Activated CD4-positive, alpha-beta T cell treated with anti-CD3 and anti-CD28 coated beads, Interleukin-2, amount 50 U/mL, for 4 hours (primary cell): ENCODE data around the gene SLC7A6.

ENCODE experiments used
- DNase-seq, 2 experiments: peaks; one replicate each; pipeline ENCODE4 v3.0.0-alpha.2; 2020

SLC7A6 gene

DNA sequence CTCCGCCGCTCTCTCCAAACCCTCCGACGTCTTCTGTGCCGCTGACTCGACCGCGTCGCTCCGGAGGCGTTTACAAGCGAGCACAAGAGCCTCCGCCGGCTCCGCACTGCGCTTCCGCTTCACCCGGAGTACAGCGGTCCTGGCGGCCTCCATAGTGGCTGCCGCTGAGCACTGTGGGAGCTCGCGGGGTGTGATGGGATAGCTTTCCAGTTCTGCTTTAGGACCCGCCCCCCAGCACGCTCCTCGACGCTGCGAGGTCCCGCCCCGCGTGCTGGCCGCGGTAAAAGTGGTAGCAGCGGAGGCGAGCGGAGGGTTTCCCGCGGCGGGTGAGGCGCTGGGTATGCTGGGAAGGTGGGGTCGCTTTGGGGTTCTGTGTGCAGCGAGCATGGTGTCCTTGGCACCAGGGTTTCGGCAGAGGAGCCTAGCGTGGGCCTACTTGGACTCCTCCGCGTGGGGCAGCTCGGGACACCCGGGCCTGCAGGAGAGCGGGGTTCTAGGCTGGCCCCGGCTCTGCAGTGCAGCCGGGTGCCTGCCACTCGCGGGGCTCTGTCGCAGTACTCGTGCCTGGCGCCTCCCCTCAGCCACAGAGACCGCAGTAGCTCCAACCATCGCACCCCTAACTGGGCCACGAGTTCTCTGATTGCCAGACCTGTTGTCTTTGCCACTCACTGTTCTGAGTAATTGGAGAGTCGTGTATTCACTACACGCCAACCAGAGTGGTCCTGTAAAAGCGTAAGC lies 46.6 kb downstream of the SLC7A6 start, which contains the start of the genes PRMT7 and SLC7A6OS:
TSS of gene PRMT7 (plus strand) at position 246 of the 738 bp plus-strand sequence. CDS start 4,961 bp downstream, outside the sequence.
TSS of gene SLC7A6OS (minus strand) at position 173 of the 738 bp plus-strand sequence. CDS start at position 153, 20 bp downstream.
- peak; percentile 85 to 87 for DNase-seq

DNA sequence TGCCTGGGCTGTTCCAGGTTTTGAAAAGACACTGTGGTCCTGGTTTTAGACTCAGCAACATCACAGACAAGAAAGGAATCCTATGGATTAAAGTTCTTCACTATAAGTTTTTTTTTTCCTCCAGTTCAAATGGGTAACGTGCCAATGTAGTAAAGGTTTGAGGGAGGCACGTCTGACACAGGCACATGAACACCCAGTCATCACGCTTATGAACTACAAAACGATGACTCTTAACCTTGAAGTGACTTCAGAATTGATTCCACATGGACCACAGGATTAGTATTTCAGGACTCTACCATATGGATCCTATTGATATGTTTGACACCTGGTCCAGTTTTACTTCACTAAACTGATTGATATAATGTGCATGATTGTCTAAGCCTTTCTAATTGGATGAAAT lies 48.8 kb downstream of the SLC7A6 start:
- DNase-seq: no peak

DNA sequence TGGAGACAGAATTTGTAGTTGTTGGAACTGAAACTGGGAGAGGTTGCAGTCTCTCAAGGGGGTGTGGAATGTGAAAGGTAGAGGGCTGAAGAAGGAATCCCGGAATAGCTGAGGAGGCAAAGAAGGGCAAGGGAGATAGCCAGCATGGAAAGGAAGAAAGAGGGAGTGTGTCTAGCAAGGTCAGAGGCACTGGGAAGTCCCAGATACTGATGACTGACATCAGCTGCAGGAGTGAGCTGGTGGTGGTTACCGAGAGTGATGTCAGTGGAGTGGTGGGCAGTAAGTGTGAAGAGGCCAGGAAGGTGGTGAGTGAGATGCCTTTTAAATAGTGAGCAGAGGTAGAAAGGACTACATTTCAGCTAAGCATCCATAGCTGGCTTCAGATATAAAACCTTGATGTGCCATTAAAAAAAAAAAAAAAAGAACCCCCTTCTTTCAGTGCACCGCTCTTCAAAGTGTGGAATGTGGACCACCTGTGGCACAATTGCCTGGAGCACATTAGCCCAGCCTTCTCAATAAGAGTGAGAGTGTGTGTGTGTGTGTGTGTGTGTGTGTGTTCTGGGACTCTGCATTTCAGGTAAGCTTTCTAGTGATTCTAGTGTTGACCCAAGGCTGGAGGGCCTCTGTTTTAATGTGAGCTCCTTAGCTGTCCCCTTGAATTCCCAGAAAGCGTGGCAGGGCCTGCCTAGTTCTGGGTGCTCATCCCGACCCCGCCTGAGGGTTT lies 55.0 kb downstream of the SLC7A6 start:
- DNase-seq: no peak

DNA sequence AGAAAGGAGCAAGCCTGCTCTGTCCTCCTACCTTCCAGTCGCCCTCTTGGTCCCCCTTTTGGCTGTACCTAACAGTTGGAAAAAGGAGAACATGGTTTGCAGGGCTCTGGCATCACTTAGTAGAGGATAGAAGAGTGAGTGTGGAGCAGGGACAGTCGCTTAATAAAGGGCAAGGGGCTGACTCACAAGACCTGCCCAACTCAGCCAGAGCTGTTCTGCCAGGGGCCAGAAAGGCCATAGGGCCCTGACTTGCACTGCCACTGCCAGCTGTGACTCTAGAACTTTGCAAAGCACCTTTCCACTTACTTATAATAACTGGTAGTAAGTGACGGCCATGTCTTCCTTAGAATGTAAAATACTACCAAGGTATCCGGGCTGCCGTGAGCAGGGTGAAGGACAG lies 60.0 kb downstream of the SLC7A6 start:
- no peak for DNase-seq

DNA sequence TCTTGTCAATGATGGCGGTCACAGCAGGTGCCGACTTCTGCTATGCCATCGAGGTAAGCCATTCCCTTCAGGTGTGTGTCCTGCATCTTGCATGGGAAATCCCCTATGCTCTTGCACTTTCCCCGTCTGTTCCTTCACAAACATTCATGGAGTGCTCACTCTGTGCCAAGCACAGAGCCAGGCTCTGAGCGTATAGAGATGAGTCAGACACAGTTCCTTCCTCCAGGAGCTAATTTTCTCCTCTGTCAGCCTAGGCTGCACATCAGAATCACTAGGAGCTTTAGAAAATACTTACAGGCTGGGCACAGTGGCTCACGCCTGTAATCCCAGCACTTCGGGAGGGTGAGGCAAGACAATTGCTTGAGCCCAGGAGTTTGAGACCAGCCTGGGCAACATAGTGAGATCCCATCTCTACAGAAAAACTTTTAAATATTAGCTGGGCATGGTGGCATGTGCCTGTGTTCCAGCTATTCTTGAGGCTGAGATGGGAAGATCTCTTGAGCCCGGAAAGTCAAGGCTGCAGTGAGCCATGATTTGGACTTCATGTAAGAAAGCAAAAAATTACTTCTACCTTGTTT lies 60.5 kb downstream of the SLC7A6 start:
- DNase-seq: no peak

- peak; percentile 75 for DNase-seq
Observed at GRCh38 chr16:68328151-68328859, 64.0 kb downstream of the SLC7A6 start.

- no peak for DNase-seq
Observed at GRCh38 chr16:68328860-68329390, 64.6 kb downstream of the SLC7A6 start.

DNA sequence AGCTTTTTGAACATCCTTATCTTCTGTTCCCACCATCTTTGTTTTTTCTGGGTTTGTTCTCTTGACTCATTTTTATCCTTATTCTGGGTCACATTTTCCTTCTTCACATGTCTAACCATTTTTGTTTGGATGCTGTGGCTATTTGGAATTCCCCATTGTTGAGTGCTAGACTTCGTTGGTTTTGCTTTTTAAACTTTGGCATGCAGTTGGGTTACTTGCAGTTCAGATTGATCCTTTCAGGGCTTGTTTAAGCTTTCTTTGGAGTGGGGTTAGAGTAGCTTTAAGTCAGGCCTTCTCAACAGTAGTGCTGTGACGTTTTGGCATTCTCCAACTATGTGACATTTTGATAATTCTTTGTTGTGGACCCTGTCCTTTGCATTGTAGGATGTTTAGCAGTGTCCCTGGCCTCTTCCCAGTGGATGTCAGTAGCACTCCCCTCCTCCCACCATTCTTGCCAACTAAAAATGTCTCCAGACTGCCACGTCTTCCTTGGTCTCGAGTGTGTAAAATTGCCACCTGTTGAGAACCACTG lies 67.6 kb downstream of the SLC7A6 start:
- DNase-seq: no peak

DNA sequence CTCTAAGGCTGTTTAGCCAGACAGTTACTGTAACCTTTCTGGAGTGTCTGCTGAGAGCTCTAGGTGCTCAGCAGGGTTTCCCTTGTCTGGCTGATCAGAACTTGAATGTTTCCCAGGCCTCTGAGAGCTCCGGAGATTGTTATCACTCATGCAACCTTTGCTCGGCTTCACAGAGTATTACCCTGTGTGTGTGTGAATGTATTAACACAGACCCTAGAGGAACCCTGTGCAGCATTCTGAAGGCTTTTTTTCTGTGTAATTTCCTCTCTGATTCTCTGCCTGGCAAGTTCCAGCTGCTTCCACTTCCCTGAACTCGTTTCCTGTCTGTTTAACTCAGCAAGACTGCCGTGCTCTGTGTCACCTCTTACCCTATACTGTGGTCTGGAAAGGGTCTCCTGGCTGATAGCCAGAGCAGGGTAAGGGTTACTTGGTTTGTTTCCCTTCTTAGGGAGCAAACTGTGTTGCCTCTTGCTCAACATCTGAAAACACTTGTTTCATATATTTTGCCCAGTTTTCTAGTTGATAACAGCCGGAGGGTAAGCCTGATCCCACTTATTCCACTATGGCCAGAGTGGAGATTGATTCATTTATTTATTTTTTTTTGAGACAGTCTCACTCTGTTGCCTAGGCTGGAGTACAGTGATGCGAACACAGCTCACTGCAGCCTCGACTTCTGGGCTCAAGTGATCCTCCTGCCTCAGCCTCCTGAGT lies 68.2 kb downstream of the SLC7A6 start:
- no peak for DNase-seq

- DNase-seq: no peak
Observed at GRCh38 chr16:68335175-68335574, 70.8 kb downstream of the SLC7A6 start.

GRCh38 chr16:68338326-68339119 lies 74.2 kb downstream of the SLC7A6 start:
- DNase-seq: no peak

DNA sequence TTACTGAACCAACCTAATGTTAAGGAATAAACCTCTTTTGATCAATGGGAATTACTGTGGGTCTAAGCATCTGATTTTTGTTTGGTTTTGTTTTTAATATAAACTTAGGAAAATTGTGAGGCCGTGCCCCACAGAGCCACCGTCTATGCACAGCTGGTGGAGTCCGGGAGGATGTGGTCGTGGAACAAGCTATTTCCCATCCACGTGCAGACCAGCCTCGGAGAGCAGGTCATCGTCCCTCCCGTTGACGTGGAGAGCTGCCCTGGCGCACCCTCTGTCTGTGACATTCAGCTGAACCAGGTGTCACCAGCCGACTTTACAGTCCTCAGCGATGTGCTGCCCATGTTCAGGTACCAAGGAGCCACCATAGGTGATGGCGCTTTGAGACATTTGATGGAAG lies 74.9 kb downstream of the SLC7A6 start:
- DNase-seq: no peak

DNA sequence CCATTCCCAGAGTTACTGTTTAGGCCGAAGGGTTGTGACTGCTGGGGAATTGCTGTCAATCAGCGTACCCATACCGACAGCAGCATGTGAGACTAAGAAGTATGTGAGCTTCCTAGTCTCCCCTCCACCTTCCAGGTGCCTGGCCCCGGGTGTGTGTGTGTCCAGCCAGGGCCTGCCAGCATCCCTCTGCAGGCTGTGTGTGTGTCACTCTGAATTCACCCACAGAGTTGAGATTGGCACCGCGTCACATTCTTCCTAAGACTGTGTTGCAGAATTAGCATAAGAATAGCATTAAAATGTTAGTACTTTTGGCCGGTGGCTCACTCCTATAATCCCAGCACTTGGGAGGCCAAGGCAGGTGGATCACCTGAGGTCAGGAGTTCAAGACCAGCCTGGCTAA lies 78.3 kb downstream of the SLC7A6 start:
- DNase-seq: no peak

- DNase-seq: no peak
Observed at GRCh38 chr16:68343137-68343536, 78.8 kb downstream of the SLC7A6 start.

- DNase-seq: no peak
Observed at GRCh38 chr16:68344252-68344651, 79.9 kb downstream of the SLC7A6 start.

- DNase-seq: no peak
Observed at GRCh38 chr16:68345351-68345810, 81.1 kb downstream of the SLC7A6 start.

DNA sequence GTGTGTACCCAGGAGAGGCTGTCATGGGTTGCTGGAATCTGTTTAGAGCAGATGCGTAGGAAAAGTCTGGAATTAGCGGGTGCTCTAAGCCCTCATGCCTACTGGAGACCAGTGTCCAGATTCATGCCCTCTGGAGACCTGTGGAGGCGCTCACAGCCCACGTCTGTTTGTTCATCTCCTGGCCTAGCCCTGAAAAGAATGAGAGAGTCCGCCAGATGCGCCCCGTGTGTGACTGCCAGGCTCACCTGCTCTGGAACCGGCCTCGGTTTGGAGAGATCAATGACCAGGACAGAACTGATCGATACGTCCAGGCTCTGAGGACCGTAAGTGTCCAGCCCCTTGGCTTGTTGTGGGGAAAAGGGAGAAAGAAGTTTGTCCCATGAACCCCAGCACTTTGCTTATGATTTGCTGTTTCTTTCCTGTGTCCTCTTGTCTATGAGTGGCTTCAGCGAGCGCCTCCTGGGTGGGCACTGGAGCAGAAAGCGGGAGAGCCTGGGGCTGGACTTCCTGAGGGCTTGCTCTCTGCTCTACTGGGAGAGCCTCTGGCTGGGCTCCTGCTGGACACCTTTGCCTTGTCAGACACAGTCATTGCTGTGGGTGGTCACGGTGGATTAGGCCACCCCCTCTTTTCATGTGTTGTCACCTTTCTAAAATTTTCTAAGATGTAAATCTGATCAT lies 81.8 kb downstream of the SLC7A6 start:
- DNase-seq: no peak

DNA sequence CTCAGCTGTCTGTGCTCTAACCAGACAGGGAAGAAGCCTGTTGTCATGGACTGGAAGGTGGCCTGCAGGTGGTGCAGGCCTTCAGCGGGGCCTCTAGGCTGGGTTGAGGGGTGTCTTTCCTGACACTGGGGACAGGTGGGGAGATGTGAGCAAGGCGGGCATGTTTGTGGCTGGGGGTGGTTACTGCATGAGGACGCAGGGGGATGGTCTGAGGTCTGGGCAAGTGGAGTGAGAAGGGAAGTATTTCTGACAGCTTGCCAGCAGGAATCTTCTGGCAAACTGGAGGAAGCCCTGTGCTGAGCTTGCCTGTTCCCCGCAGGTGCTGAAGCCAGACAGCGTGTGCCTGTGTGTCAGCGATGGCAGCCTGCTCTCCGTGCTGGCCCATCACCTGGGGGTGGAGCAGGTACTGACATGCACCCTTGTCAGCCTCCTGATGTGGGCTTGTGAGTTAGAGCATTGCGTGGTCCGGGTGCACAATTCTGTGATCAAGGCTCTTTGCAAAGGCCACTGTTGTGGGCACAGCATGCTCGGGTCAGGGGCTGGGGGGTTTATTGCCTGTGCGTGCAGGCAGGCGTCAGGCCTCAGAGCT lies 82.7 kb downstream of the SLC7A6 start:
- DNase-seq: no peak

DNA sequence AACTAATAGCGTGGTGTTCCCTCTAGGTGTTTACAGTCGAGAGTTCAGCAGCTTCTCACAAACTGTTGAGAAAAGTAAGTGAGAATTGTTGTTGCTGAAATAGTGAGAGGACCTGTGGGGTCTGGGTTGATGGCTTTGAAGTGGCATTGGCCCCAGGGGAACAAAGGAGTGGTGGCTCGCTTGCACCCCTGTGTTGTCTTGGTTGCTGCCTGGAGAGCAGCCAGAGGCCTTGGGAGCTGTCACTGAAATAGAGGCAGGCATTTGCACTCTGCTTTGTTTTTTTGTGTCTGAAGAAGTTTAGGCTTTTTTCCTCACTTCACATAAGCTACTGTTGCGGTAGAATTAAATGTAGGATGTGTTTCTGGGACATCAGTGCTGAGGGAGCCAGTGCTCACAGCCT lies 83.3 kb downstream of the SLC7A6 start:
- no peak for DNase-seq
